ENCODE measurements around the gene KLHL15. TPM values are rescaled to one million over a fixed set of nuclear protein-coding genes. Genes with fewer than 3 reads are reported as not detected.
"Not testable (repeated sequence)": the region's sequence is repeated elsewhere in the genome, so short reads cannot be mapped to it uniquely, and the experiment has no call there.

The KLHL15 gene, protein sequence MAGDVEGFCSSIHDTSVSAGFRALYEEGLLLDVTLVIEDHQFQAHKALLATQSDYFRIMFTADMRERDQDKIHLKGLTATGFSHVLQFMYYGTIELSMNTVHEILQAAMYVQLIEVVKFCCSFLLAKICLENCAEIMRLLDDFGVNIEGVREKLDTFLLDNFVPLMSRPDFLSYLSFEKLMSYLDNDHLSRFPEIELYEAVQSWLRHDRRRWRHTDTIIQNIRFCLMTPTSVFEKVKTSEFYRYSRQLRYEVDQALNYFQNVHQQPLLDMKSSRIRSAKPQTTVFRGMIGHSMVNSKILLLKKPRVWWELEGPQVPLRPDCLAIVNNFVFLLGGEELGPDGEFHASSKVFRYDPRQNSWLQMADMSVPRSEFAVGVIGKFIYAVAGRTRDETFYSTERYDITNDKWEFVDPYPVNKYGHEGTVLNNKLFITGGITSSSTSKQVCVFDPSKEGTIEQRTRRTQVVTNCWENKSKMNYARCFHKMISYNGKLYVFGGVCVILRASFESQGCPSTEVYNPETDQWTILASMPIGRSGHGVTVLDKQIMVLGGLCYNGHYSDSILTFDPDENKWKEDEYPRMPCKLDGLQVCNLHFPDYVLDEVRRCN
- total RNA-seq (2014; rRNA removed; shearing (Covaris generic)): 2.3 and 2.4 TPM in 2 replicates

DNA sequence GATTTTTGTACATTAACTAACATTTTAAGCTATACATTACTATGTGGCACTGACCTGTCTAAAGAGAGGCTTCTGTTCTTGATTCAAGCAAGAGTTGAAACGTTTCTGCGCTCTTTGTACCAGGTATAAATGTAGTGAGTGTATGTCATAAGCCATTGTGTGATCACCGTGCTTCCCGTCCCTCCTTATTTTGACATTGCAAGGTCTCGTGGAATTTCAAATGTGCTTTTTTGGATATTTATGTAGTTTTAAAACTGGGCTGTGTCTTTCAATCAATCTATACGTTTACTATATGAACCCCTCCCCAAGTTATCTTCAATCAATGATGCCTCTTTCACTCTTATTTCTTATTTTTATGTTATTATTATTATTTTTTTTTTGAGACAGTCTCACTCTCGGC, at the start of gene KLHL15:
Gene KLHL15, minus strand, starts transcription at position 101 of the 400 bp plus-strand sequence. CDS start 20,493 bp downstream, outside the sequence.
- DNase-seq (ENCODE audit: low spot score): no peak

DNA sequence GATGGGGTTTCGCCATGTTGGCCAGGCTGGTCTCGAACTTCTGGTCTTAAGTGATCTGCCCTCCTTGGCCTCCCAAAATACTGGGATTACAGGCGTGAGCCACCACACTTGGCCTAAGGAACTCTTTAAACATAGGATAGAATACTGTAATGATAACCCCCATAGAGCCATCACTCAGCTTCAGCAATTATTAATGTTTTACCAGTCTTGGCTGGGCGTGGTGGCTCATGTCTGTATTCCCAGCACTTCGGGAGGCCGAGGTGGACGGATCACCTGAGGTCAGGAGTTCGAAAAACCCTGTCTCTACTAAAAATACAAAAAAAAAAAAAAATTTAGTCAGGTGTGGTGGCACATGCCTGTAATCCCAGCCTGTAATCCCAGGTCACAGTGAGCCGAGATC, 42.9 kb upstream of the KLHL15 start:
- DNase-seq (ENCODE audit: low spot score): no peak

DNA sequence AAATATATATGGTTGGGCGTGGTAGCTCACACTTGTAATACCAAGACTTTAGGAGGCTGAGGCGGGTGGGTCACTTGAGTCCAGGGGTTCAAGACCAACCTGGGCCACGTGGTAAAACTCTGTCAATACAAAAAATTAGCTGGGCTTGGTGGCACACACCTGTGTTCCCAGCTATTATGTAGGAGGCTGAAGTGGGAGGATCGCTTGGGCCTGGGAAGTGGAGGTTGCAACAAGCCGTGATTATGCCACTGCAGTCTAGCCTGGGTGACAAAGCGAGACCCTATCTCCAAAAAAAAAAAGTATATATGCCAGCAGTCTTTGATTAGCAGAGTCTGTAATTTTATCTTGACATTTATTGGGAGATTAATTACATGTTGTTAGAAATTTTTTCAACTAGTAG, 36.5 kb upstream of the KLHL15 start:
- DNase-seq (ENCODE audit: low spot score): no peak

DNA sequence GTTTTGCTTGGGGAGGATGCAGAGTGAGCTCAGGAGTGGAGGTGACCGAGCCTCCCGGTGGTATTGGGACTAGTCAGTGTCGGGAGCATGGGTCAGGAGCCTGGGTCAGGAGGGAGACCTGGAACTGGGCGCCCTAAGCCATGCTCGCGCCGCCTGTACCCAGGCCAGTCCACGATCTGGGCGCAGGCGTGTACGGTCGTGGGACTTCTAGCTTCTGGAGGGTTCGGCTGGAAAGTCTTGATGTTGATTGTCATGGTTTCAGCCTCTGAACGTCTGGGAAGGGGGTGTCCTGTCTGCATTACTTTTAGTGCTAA, 28.0 kb upstream of the KLHL15 start:
- no peak for DNase-seq (ENCODE audit: low spot score)

DNA sequence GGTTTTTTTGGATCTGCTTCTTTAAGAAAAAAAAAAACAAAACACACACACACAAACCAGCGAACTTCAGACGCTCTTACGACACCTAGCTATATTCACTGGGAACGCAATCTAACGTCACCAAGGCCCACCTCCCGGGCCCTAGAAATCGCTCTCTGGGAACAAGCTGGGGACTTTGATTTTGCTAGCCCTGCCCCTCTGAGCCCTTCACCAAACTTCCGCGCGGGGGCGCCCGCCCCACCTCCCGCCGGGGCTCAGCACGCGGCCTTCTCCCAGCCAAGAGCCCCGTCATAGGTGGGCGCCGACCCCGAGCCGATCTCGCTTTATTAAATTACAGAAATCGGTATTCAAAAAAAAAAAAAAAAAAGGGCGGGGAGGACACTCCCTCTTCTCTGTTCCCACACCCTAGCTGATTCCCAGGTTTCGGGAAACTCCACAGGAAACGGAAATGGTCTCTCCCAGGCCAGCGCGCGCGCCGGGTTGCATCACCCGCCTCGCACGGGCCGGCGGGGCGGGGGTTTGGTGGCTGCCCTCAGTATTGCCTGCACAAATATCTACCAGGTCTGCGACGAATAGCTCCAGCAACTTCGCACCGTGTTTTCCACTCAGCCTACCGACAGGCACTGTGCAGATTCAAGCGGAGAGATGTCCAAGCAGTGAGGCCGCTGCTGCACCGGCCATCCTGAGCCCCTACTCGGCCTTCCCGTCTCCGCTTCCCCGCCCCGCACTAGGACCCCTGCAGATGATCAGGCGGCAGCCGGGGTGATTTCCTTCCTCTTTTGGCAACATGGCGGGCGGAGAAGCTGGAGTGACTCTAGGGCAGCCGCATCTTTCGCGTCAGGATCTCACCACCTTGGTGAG, 27.4 kb upstream of the KLHL15 start, which contains the start of gene EIF2S3:
Gene EIF2S3, plus strand, starts transcription at position 775 of the 861 bp plus-strand sequence. Its CDS starts 13 bp downstream, at position 788.
- DNase-seq (ENCODE audit: low spot score): peak; percentile 89

DNA sequence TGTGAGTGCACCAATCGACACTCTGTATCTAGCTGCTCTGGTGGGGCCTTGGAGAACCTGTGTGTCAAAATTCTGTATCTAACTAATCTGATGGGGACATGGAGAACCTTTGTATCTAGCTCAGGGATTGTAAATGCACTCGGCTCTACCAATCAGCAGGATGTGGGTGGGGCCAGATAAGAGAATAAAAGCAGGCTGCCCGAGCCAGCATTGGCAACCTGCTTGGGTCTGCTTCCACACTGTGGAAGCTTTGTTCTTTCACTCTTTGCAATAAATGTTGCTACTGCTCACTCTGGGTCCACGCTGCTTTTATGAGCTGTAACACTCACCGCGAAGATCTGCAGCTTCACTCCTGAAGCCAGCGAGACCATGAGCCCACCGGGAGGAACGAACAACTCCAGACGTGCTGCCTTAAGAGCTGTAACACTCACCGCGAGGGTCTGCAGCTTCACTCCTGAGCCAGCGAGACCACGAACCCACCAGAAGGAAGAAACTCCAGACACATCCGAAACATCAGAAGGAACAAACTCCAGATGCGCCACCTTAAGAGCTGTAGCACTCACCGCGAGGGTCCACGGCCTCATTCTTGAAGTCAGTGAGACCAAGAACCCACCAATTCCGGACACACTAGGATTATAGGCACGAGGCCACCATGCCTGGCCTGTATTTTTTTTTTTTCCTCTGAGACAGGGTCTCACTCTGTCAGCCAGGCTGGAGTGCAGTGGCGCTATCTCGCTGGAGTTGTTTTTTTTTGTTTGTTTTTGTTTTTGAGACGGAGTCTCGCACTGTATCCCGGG, 23.7 kb upstream of the KLHL15 start:
- DNase-seq (ENCODE audit: low spot score): not testable (repeated sequence)

DNA sequence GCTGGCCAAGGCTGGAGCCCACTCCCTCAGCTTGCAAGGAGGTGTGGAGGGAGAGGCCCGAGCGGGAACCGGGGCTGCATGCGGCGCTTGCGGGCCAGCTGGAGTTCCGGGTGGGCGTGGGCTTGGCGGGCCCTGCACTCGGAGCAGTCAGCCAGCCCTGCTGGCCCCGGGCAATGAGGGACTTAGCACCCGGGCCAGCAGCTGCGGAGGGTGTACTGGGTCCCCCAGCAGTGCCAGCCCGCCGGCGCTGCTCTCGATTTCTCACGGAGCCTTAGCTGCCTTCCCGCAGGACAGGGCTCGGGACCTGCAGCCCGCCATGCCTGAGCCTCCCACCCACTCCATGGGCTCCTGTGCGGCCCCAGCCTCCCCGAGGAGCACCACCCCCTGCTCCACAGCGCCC, 22.7 kb upstream of the KLHL15 start:
- not testable (repeated sequence) for DNase-seq (ENCODE audit: low spot score)

DNA sequence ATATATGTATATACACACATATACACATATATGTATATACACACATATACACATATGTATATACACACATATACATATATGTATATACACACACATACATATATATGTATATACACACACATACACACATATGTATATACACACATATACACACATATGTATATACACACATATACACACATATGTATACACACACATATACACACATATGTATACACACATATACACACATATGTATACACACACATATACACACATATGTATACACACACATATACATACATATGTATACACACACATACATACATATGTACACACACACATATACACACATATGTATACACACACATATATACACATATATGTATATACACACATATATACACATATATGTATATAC, 19.1 kb upstream of the KLHL15 start:
- not testable (repeated sequence) for DNase-seq (ENCODE audit: low spot score)

DNA sequence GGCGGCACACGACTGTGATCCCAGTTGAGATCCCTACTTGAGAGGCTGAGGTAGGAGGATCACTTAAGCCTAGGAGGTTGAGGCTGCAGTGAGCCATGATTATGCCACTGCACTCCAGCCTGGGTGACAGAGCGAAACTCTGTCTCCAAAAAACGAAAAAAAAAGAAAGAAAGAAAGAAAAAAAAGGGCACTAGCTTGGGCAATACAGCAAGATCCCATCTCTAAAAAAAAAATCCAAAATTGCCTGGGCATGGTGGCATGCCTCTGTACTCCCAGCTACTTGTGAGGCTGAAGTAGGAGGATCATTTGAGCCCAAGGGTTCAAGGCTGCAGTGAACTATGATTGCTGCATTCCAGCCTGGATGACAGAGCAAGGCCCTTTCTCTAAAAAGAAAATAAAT, 10.7 kb upstream of the KLHL15 start:
- DNase-seq (ENCODE audit: low spot score): no peak

DNA sequence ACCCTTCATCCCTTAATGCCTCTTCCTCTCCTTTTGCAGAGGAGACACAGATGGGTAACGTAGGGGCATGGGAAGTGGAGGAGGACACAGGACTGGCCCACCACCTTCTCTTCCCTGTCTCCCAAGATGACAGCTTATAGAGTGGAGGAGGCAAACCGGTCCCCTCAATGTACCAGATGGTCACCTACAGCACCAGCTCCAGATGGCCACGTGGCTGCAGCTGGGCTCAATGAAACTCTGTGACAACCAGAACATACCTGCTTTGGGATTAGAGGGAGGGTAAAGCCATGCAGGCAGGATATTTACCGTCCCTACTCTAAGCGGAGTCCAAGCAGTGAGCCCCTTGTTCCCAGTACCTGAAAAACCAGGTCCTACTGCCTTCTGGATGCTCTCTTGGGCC, 7.5 kb upstream of the KLHL15 start:
- DNase-seq (ENCODE audit: low spot score): no peak

DNA sequence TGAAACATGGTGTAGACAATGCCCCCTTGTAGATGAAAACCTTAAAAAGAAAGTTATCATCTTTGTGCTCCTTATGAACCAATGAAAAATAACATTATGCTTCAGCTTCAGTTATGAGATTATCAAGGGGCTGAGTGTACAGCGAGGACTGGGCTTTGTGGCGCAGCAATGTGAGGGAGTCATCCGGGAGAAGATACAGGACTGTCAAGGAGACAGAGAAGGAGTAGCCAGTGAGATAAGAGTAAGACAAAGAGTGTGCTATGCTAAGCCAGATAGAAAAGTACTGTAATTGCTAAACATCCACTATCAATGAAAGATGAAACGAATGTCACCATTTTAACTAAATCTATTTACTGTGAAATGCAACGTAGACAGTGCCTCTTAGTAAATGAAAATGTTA, 3.6 kb upstream of the KLHL15 start:
- DNase-seq (ENCODE audit: low spot score): no peak

DNA sequence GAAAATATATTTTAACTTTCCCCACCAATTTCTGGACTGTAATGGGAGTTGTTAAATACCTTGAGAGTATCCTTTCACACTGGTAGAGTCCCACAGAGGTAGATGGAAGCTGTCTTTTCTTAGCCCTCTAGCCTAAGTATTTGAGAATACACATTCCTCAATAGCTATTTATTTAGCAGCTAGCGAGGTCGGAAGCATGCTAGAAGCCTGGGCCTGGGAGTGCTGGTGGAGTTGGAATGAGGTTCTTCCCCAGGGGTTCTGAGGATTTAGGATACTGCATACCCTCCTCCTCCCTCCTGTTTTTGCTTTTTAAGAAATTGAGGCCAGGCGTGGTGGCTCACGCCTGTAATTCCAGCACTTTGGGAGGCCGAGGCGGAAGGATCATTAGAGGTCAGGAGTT, 999 bp upstream of the KLHL15 start:
- no peak for DNase-seq (ENCODE audit: low spot score)

DNA sequence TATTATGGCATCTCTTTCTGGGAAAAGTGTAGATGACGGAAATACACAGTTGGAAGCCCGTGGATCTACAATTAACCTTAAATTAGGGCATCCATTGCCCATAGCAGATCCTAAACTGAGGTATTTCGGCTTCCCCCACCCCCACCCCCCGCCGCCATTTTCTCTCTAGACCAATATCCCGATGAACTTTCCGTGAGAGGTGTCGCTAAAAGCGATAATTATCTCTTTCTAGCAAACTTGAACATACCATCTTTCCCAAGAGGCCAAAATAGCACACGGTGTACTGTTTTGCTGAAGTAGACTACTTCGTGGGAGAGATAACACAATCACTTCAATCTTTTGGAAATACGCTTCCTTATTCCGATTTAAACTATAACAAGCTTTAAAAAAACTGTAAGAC, 554 bp downstream of the KLHL15 start:
- no peak for DNase-seq (ENCODE audit: low spot score)

DNA sequence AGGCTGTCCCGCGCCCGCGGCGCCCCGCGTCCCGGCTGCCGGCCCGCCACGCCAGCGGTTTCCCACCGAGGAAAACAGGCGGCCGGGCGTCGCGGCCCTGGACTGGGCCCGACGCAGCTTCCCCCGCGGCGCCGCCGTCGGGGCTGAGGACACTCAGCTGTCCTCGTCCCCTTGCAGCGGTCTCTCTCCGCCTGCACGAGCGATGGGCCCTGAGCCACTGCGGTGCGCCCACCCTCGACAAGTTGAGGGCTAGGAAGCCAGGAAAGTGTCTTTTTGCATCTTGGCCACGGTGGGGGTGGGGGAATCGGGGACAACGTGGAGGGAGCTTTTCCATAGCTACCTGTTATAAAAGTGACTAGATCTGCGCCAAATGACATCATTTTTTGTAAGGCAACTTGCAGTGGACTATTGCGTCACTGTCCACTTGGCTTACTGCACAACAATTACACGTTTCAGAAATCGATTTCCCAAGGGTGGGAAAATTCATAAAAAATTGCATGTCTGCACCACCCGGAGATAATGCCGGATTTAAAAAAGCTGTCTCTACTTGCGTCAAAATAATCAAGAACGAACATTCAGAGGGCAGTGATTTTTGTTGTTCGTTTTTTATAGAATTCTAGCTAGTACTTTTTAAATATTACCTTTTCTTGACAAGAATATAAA, 1.1 kb downstream of the KLHL15 start:
- DNase-seq (ENCODE audit: low spot score): peak; percentile 11

DNA sequence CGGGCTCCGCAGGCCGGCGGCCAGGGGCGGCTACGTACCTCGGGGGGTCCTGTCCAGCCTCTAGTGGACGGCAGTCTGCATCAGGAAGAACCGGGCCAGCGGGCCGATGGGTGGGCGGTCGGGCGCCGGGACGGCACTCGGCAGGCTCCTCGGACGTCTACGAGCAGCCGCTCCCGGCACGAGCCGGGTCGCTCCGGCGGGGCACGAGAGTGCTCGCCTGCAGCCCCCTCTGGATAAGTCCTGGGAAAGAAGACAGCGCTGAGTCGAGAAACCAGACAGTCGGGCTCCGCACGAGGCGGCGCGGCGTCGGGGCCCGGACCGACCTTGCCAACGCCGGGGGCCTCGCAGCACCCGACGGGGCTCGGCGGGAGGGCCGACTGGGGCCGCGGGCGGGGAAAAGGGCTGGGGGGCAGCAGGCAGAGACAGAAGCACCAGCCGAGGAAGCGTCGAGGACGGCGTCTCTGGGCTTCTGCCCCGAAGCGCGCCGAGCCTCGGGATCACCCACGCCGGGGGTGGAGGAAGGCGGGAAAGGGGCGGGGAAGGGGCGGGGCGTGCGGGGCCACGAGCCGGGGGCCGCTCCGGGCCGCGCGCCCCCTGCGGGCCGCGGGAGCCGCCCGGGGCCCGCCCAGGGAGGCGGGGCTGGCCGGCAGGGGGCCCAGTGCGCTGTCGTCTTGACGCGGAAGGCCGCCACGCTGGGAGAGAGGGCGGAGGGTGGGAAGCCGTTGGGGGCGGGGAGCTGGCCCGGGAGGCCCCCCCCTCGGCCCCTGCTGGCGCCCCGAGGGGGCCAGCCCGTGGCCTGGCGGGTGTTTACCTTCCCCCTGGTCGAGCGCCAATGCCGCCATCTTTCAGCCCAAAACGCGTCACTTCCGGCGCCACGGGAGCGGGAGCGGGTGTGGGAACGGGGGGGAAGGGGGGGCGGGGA, 1.9 kb downstream of the KLHL15 start:
- peak; percentile 47 for DNase-seq (ENCODE audit: low spot score)

DNA sequence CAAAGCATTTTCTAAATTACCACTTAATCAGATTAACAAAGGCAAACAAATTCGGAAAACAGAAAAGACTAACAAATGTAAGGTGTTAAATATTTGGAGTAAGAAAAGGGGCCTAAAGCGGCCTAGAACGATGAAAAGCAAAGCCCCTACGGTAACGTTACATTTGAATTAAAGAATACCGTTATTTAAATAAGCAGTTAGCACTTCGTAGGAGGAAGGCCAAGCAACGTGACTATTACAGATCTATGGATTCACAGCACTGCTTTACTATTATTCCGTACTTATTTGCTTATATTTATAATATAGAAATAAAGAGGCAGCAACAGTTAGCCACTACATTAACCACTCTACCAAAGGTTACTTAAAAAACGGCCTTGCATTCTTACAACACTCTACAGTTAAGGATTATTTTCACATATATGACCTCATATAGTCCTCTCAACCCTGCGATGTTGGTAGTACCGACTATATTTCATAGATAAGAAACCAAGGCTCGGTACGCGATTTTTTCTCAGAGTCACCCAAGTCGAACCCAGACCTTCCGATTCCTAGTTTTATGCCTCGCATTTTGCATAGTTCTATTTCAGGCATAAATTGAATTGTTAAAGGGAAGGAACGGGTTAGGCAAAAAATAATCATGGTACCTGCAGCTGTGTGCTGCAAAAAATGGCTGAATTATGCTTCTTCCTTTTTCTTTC, 2.9 kb downstream of the KLHL15 start:
- peak; percentile 22 for DNase-seq (ENCODE audit: low spot score)

DNA sequence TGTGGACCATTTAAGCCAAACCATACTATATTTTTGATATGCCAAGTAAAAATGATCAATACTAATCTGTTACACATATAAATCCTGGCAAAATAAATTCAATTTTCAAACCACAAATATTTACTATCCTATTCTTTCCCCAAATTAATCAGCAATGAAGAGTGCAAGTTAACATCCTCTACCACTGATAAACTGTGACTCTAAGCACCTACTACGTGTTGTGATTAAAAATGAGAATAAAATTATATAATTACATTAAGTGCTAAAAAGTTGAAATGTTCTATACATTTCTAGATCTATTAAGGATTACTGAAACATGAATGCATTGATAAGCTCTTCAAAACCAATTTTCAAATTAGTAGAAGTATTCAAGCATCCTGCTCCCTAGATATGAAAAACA, 3.4 kb downstream of the KLHL15 start:
- DNase-seq (ENCODE audit: low spot score): no peak

DNA sequence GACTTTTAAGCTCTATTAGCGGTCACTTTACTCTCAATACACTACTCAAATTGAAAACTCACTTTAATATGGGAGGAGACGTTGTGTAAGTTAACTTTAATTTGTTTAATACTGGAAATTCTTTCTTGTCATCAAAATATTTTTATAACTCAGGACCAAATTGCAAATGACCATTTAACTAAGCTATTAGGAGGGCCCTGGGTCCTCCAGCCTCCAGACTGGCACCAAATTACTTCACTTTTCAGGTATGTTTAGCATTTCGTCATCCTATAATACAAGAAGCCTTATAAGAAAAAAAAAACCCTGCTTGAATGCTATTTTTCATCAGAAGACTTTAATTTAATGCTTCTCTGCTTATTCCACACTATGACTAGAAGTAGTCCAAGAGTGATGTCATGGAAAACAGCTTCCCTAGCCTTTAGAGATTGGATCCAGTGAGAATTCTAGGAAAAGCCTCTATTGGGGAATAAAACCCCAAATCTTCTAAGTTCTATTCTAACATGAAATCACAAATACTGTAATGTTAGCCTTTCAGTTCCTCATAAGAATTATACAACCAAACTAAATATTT, 6.6 kb downstream of the KLHL15 start:
- no peak for DNase-seq (ENCODE audit: low spot score)

DNA sequence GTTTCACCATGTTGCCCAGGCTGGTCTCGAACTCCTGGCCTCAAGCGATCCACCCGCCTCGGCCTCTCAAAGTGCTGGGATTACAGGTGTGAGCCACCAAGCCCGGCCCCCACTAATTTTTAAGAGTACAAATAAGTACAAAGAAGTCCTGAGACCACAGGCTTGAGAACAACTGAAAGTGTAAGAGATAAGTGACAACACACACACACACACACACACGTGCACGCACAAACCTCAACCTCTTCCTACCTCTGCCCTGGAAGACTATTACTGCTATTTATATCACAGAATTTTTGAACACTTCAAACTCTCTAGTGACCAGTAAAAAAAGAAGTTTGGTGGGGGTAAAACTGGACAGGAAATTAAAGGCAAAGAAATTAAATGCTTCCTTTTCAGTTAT, 7.5 kb downstream of the KLHL15 start:
- DNase-seq (ENCODE audit: low spot score): no peak
